HepG2 (cell line): ENCODE data around the gene LMCD1. TPM values are rescaled to one million over a fixed set of nuclear protein-coding genes. Genes with fewer than 3 reads are reported as not detected.

ENCODE experiments used
- ATAC-seq: fragments of 200-7000 bp; cut with Tn5 transposase; 3 replicates; pipeline ENCODE4 v1.9.1; 2020; ENCODE audit warnings: mild to moderate bottlenecking, moderate library complexity
- BruUV-seq: library from RNA; stranded (reverse); fragments of 400-500 nt; replicated peaks from 2 replicates; lab custom pipeline; 2021; lab: Mats Ljungman, UMichigan
- CTCF ChIA-PET: fragments of 300-600 bp; formaldehyde crosslinking; extraction: SDS; loops from one replicate; lab custom pipeline; 2021; ENCODE audit warnings: low total read pairs, inconsistent platforms, low intra/inter-chr PET ratio; lab: Yijun Ruan, JAX
- POLR2A ChIA-PET: fragments of 350-600 bp; sonication (Branson Sonifier 250); formaldehyde crosslinking; loops from one replicate; lab custom pipeline; 2020; ENCODE audit warnings: antibody characterized with exemption, inconsistent platforms; lab: Yijun Ruan, JAX
- DNase-seq: peaks from one replicate; pipeline ENCODE4 v3.0.0-alpha.2; 2015; ENCODE audit warnings: low spot score
- FAIRE-seq: peaks from 3 replicates; lab custom pipeline; 2011; peaks lifted over from hg19 to GRCh38; lab: Jason Lieb, UNC
- H2AFZ ChIP-seq: one replicate; pipeline ENCODE4 v1.6.1; 2011; ENCODE audit warnings: low read length, inconsistent platforms
- H3K27ac ChIP-seq: fragments of 300-600 bp; 3 replicates; pipeline ENCODE4 v1.8.0; 2011; ENCODE audit warnings: mixed run types, mild to moderate bottlenecking, mixed read lengths, low read length, inconsistent platforms; ENCODE audit not compliant: insufficient read depth; ENCODE audit errors: extremely low read length
- H3K27me3 ChIP-seq, 2 experiments: fragments of 200-600 bp in 1 of 2; 2 replicates in 1 of 2; 3 replicates in 1 of 2; pipeline versions ENCODE4 v1.6.0 to v1.8.0; 2011; ENCODE audit warnings: low read length in 2 of 2, mild to moderate bottlenecking in 2 of 2, moderate library complexity in 2 of 2, inconsistent platforms in 1 of 2; ENCODE audit not compliant: insufficient read depth in 2 of 2, control insufficient read depth in 1 of 2
- H3K36me3 ChIP-seq, 2 experiments: fragments of 200-600 bp in 1 of 2; replicated peaks in 1 of 2; 2 replicates in 1 of 2; 3 replicates in 1 of 2; pipeline versions ENCODE4 v1.5.1 to v1.8.0; 2011; ENCODE audit warnings: low read length in 2 of 2, inconsistent platforms in 1 of 2; ENCODE audit not compliant: insufficient read depth in 2 of 2, control insufficient read depth in 1 of 2
- H3K4me1 ChIP-seq: 2 replicates; pipeline ENCODE4 v1.5.1; 2012; ENCODE audit warnings: low read length, inconsistent platforms; ENCODE audit not compliant: insufficient read depth
- H3K4me2 ChIP-seq: 2 replicates; pipeline ENCODE4 v1.6.0; 2011; ENCODE audit warnings: low read depth, low read length, inconsistent platforms
- H3K4me3 ChIP-seq, 3 experiments: fragments of 200-600 bp in 1 of 3; sonication (generic), shearing (Covaris generic) in 1 of 3; replicated peaks in 1 of 3; 2 replicates each; pipeline ENCODE4 v1.5.1; 2011 to 2016; ENCODE audit warnings: low read length in 3 of 3, inconsistent platforms in 2 of 3, low read depth in 2 of 3, mild to moderate bottlenecking in 2 of 3, control low read depth in 1 of 3, mixed read lengths in 1 of 3; ENCODE audit not compliant: insufficient read depth in 1 of 3
- H3K79me2 ChIP-seq: one replicate; pipeline ENCODE4 v1.6.1; 2011; ENCODE audit warnings: low read length, inconsistent platforms; ENCODE audit not compliant: insufficient read depth
- H3K9ac ChIP-seq: 2 replicates; pipeline ENCODE4 v1.6.0; 2011; ENCODE audit warnings: mild to moderate bottlenecking, low read depth, low read length, inconsistent platforms; ENCODE audit not compliant: insufficient read depth
- H3K9me3 ChIP-seq: 2 replicates; pipeline ENCODE4 v1.5.1; 2012; ENCODE audit warnings: mild to moderate bottlenecking, low read length
- H4K20me1 ChIP-seq: 2 replicates; pipeline ENCODE4 v1.6.0; 2011; ENCODE audit warnings: inconsistent platforms, mild to moderate bottlenecking, low read length, moderate library complexity; ENCODE audit not compliant: insufficient read depth
- ARNT ChIP-seq: fragments of 450-650 bp; IDR thresholded peaks from 2 replicates; pipeline ENCODE4 v1.6.1; 2017
- BRCA1 ChIP-seq: sonication (generic); formaldehyde crosslinking; IDR thresholded peaks from 2 replicates; pipeline ENCODE4 v1.4.0; 2020; ENCODE audit warnings: missing genetic modification reagents
- KAT7 ChIP-seq: IDR thresholded peaks from 2 replicates; pipeline ENCODE4 v1.6.1; 2018; ENCODE audit warnings: borderline replicate concordance, missing compliant biosample characterization
- PPARG ChIP-seq: conservative IDR thresholded peaks from 2 replicates; pipeline ENCODE4 v1.6.1; 2016; ENCODE audit warnings: missing biosample characterization, missing genetic modification reagents
- SMYD3 ChIP-seq: sonication (generic); formaldehyde crosslinking; IDR thresholded peaks from 2 replicates; pipeline ENCODE4 v1.8.1; 2023; ENCODE audit warnings: mild to moderate bottlenecking, missing genetic modification reagents
- SOX6 ChIP-seq, 2 experiments: fragments of 450-650 bp in 1 of 2; sonication (generic) in 1 of 2; formaldehyde crosslinking in 1 of 2; IDR thresholded peaks; 2 replicates each; pipeline versions ENCODE4 v1.4.0 to v1.6.1; 2017 to 2020; ENCODE audit warnings: antibody characterized with exemption in 1 of 2, mild to moderate bottlenecking in 1 of 2, missing genetic modification reagents in 1 of 2
- TARDBP ChIP-seq: sonication (generic); formaldehyde crosslinking; IDR thresholded peaks from 2 replicates; pipeline ENCODE4 v1.8.0; 2022; ENCODE audit warnings: mild to moderate bottlenecking, missing genetic modification reagents
- TBL1XR1 ChIP-seq: fragments of 150-350 bp; IDR thresholded peaks from 2 replicates; pipeline ENCODE4 v1.6.1; 2014; ENCODE audit warnings: borderline replicate concordance, low read length; ENCODE audit not compliant: partially characterized antibody
- TBX2 ChIP-seq: sonication (generic); formaldehyde crosslinking; IDR thresholded peaks from 2 replicates; pipeline ENCODE4 v1.5.0; 2020; ENCODE audit warnings: missing genetic modification reagents, mild to moderate bottlenecking, borderline replicate concordance
- ZBTB7A ChIP-seq: sonication (generic); formaldehyde crosslinking; IDR thresholded peaks from 2 replicates; pipeline ENCODE4 v1.8.0; 2022; ENCODE audit warnings: mild to moderate bottlenecking, missing genetic modification reagents
- ZNF776 ChIP-seq: sonication (generic); formaldehyde crosslinking; IDR thresholded peaks from 2 replicates; pipeline ENCODE4 v1.4.0; 2020; ENCODE audit warnings: mild to moderate bottlenecking, missing genetic modification reagents
- WGBS: methylation state at CpG from one replicate; pipeline ENCODE4 v1.1.6; 2017; ENCODE audit warnings: low lambda C conversion rate; 5-methylcytosine and 5-hydroxymethylcytosine counted together
- in situ Hi-C: cut with HindIII; loops from 2 replicates; pipeline ENCODE4 v1.10.0; 2017; ENCODE audit warnings: low pct_unique_long_range_greater_than_20kb; ENCODE audit not compliant: extremely low pct_ligation_motif_present
- intact Hi-C: fragments of 100-400 bp; cut with micrococcal nuclease; formaldehyde crosslinking; loops from one replicate; pipeline ENCODE4 v1.10.0; 2022; ENCODE audit not compliant: unreplicated experiment
- polyA plus RNA-seq, 8 experiments: library from polyadenylated mRNA; depleted of rRNA in 3 of 8; stranded (reverse) in 7 of 8; unstranded in 1 of 8; fragments of >200 nt; fragmentation: Illumina TruSeq in 4 of 8; extraction: Trizol in 4 of 8; gene quantifications; 2 replicates each; pipeline versions ENCODE4 v1.2.1 to v1.2.3, GENCODE V29; 2011 to 2016; ENCODE audit warnings: low read depth in 4 of 8, missing spikeins in 1 of 8, mixed read lengths in 1 of 8; ENCODE audit not compliant: insufficient read depth in 1 of 8
- total RNA-seq, 5 experiments: library from RNA; depleted of rRNA; stranded (reverse); fragments of >200 nt; fragmentation: Illumina TruSeq; extraction: Trizol; gene quantifications; 2 replicates each; pipeline ENCODE4 v1.2.3, GENCODE V29; 2016; ENCODE audit warnings: low read depth in 1 of 5
- TF ChIP-seq, protein P1 (sequence below): sonication (generic); formaldehyde crosslinking; conservative IDR thresholded peaks from 2 replicates; pipeline ENCODE4 v1.8.1; 2023; ENCODE audit warnings: missing genetic modification reagents
- TF ChIP-seq, protein P2 (sequence below): IDR thresholded peaks from 2 replicates; pipeline ENCODE4 v1.6.1; 2012; ENCODE audit warnings: inconsistent platforms
- TF ChIP-seq, protein P3 (sequence below): sonication (generic); formaldehyde crosslinking; IDR thresholded peaks from 2 replicates; pipeline ENCODE4 v1.9.0; 2021; ENCODE audit warnings: missing genetic modification reagents, borderline replicate concordance

LMCD1 gene
- total and polyA plus RNA-seq, 2 of the 13 experiments (the other 11 are each of a cell fraction or from before 2014, with no cell fraction given) = 6.2 to 7.1 TPM

GRCh38 chr3:8530581-8530980, 29.0 kb downstream of the LMCD1 start:
- H3K4me2 ChIP-seq = no peak overlapping the region
- ATAC-seq = peak; percentile 14; the same call in 1 of the 3 replicates
- no peak overlapping the region for H3K4me3 ChIP-seq
- 100% methylated on average over 1 of the region's 1 CpG for WGBS
- ChIA-PET POLR2A (interaction anchor here (0.7 kb wide), 1 partner anchor 29 kb away, joined by 3 read pairs; the partner anchor contains the start of gene LMCD1), CTCF (no interaction called here)
- no peak for FAIRE-seq
- no peak for DNase-seq
- no peaks in the 10 kb centered on the region for H3K9me3 ChIP-seq
- no peak overlapping the region for H3K27ac ChIP-seq
- H3K4me1 ChIP-seq = peaks cover 53% of the 10 kb centered on the region
- H4K20me1 ChIP-seq = no peaks in the 10 kb centered on the region
- intact Hi-C loops (no loop called here), in situ Hi-C loops (no loop called here)
- no peak overlapping the region for H2AFZ ChIP-seq
- no peaks in the 10 kb centered on the region for H3K36me3 ChIP-seq
- BruUV-seq = no TSS peak
- H3K9ac ChIP-seq = no peak overlapping the region
- no peaks in the 10 kb centered on the region for H3K79me2 ChIP-seq
- H3K27me3 ChIP-seq = no peaks in the 10 kb centered on the region
- peak; percentile 43; the same call in 1 of the 2 replicates for TF ChIP-seq TBX2 (CRISPR knock-in tag)
- no peak for TF ChIP-seq ARNT
- TF ChIP-seq TARDBP = no peak

- peaks cover 4% of the 10 kb centered on the region for H3K9me3 ChIP-seq
- WGBS = 54% methylated on average over 7 of the region's 7 CpGs
- H4K20me1 ChIP-seq = no peaks in the 10 kb centered on the region
- ChIA-PET POLR2A (no interaction called here), CTCF (no interaction called here)
- no peak overlapping the region for H3K4me3 ChIP-seq
- peaks cover 1 to 6% of the 10 kb centered on the region in 2 experiments; a peak in 3 of 5 replicates for H3K36me3 ChIP-seq
- no peaks in the 10 kb centered on the region for H3K79me2 ChIP-seq
- H2AFZ ChIP-seq = no peak overlapping the region
- no TSS peak for BruUV-seq
- peaks cover 53% of the 10 kb centered on the region for H3K4me1 ChIP-seq
- intact Hi-C loops = no loop called here
- H3K27ac ChIP-seq = no peak overlapping the region
- FAIRE-seq (no peak), ATAC-seq (peak; percentile 23; the same call in 2 of the 3 replicates), DNase-seq (no peak)
- peak overlapping the region; percentile 1; the same call in 1 of the 2 replicates for H3K4me2 ChIP-seq
- in situ Hi-C loops = no loop called here
- no peaks in the 10 kb centered on the region for H3K27me3 ChIP-seq
- no peak overlapping the region for H3K9ac ChIP-seq
- TF ChIP-seq, protein P1, sequence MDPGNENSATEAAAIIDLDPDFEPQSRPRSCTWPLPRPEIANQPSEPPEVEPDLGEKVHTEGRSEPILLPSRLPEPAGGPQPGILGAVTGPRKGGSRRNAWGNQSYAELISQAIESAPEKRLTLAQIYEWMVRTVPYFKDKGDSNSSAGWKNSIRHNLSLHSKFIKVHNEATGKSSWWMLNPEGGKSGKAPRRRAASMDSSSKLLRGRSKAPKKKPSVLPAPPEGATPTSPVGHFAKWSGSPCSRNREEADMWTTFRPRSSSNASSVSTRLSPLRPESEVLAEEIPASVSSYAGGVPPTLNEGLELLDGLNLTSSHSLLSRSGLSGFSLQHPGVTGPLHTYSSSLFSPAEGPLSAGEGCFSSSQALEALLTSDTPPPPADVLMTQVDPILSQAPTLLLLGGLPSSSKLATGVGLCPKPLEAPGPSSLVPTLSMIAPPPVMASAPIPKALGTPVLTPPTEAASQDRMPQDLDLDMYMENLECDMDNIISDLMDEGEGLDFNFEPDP (CRISPR knock-in tag) = no peak
- TF ChIP-seq SOX6 (IDR thresholded peaks at IDR 0.05) (no peak), SOX6 (CRISPR knock-in tag; IDR thresholded peaks at IDR 0.05) (peak; percentile 42; the same call in 1 of the 2 replicates), SMYD3 (CRISPR knock-in tag) (no peak), KAT7 (CRISPR knock-in tag) (no peak), PPARG (0 out of 2 replicates have a peak, but pooled peaks have one; percentile 41), TBL1XR1 (no peak), ZNF776 (CRISPR knock-in tag) (no peak), ZBTB7A (CRISPR knock-in tag) (no peak), BRCA1 (CRISPR knock-in tag) (no peak)
- TF ChIP-seq, protein P2, sequence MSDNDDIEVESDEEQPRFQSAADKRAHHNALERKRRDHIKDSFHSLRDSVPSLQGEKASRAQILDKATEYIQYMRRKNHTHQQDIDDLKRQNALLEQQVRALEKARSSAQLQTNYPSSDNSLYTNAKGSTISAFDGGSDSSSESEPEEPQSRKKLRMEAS = no peak
- TF ChIP-seq, protein P3, sequence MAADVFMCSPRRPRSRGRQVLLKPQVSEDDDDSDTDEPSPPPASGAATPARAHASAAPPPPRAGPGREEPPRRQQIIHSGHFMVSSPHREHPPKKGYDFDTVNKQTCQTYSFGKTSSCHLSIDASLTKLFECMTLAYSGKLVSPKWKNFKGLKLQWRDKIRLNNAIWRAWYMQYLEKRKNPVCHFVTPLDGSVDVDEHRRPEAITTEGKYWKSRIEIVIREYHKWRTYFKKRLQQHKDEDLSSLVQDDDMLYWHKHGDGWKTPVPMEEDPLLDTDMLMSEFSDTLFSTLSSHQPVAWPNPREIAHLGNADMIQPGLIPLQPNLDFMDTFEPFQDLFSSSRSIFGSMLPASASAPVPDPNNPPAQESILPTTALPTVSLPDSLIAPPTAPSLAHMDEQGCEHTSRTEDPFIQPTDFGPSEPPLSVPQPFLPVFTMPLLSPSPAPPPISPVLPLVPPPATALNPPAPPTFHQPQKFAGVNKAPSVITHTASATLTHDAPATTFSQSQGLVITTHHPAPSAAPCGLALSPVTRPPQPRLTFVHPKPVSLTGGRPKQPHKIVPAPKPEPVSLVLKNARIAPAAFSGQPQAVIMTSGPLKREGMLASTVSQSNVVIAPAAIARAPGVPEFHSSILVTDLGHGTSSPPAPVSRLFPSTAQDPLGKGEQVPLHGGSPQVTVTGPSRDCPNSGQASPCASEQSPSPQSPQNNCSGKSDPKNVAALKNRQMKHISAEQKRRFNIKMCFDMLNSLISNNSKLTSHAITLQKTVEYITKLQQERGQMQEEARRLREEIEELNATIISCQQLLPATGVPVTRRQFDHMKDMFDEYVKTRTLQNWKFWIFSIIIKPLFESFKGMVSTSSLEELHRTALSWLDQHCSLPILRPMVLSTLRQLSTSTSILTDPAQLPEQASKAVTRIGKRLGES (CRISPR knock-in tag) = no peak
These were observed 30.7 kb downstream of the LMCD1 start for GRCh38 chr3:8532251-8532871.
